CD1c-positive myeloid dendritic cell (primary cell): ENCODE measurements around the gene ALDH6A1.
"Not testable (repeated sequence)": the region's sequence is repeated elsewhere in the genome, so short reads cannot be mapped to it uniquely, and the experiment has no call there.

Source experiments
- DNase-seq: peaks from one replicate; pipeline ENCODE4 v3.0.0-alpha.2; 2016; ENCODE audit errors: extremely low spot score

Gene ALDH6A1

DNA sequence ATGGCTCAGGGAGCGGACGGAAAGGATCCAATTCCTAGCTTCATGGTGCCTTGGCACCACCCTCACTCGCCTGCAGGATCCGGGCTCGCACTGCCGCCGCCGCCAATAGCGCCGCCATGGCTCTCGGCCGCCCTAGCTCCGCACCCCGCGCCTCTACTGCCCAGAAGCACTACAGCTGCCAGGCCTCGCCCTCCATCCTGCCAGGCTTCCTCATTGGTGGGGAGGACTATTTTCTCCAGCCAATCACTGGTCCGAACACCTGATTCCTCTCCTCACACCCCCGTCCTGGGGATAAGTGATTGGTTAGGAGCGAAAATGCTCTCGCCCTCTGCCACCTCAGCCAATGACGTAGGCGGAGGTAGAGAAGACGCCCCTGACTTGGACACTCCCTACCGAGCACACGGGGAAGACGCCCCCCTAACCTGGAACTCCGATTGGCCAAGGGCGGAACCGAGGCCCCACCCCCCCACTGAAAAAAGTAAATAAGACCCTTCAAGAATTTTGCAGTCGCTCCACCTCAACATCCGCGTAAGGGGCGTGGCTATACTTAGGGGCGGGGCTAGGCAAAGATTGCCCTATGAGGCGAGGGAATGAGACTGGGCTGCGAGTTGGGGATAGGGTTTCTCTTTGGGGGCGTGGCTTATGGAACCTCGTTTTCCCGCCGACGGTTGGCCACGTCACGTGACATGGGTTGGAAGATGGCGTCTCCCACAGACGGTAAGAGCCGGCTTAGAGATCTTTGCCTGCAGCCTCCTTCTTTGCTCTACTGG lies at the start of gene ALDH6A1, which contains the start of gene LIN52:
Gene ALDH6A1, minus strand, starts transcription at position 177 of the 770 bp plus-strand sequence. Its CDS starts 59 bp downstream, at position 118.
Gene LIN52, plus strand, starts transcription at position 680 of the 770 bp plus-strand sequence. Its CDS starts 19 bp downstream, at position 699.
- peak; percentile 100 for DNase-seq

GRCh38 chr14:74127634-74128033 lies 43.4 kb upstream of the ALDH6A1 start:
- DNase-seq, result no peak

DNA sequence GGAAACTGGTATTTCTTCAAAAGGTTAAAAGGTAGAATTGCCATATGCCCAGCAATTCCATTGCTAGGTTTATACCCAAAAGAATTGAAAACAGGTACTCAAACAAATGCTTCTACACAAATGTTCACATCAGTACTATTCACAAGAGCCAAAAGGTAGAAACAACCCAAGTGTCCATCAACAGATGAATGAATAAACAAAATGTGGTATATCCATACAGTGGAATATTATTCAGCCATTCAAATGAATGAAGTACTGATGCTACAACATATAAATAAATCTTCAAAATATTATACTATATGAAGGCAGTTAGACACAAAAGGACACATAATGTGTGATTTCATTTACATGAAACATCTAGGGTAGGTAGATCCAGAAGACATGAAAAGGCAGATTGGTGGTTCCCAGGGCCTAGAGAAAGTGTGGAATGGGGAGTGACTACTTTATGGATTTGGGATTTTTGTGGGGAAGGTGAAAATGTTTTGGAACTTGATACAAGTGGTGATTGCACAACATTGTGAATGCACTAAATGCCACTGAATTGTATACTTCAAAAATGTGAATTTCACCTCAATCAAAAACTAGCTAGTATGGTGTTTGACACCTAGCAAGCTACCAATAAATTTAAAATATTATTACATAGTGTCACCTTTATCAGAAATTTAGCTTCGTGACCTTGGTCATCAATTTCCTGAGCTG lies 42.2 kb upstream of the ALDH6A1 start:
- DNase-seq, result no peak

- DNase-seq, result not testable (repeated sequence)
Measured at GRCh38 chr14:74125487-74125886, 41.2 kb upstream of the ALDH6A1 start.

- DNase-seq, result peak; percentile 70
Measured at GRCh38 chr14:74111395-74112216, 27.4 kb upstream of the ALDH6A1 start.

DNA sequence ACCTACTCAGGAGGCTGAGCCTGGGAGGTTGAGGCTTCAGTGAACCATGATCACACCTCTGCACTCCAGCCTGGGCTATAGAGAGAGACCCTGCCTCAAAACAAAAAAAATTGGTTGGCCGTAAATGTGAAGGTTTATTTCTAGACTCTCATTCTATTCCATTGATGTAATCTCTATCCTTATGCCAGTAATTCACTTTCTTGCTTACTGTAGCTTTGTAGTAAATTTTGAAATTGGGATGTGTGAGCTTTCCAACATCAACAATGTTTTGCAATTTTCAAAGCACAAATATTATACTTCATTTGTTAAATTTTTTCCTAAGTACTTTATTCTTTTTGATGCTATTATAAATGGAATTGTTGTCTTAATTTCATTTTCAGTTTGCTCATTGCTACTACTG lies 25.1 kb upstream of the ALDH6A1 start:
- DNase-seq, result no peak

GRCh38 chr14:74105381-74105780 lies 21.1 kb upstream of the ALDH6A1 start:
- no peak for DNase-seq

DNA sequence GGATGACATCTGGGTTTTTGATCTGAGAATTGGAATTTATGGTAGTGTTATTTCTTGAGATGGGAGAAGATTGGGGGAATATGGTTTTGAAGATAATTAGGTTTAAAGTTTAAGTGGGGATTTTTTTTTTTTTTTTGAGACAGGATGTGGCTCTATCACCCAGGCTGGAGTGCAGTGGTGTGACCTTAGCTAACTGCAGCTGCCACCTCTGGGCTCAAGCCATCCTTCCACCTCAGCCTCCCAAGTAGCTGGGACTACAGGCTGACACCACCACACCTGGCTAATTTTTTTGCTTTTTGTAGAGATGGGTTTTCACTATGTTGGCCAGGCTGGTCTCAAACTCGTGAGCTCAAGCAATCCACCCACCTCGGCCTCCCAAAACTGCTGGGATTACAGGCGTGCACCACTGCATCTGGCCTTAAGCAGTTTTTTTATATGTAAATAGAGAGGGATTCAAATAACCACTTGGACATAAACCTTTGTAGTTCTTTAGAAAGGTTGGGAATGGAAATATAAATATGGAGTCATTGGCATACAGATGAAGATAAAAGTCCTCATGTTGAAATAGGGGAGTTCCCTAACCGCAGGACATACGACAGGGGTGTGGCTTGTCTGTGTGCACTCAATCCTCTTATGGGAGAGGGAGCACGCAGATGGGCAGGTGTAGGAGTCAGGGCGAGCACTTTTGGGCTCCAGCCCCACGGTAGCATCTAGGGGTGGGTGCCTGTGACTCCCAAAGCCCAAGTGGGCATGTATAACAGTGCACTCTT lies 5.2 kb upstream of the ALDH6A1 start:
- no peak for DNase-seq

- peak; percentile 53 for DNase-seq
Measured at GRCh38 chr14:74085828-74086227, 1.6 kb upstream of the ALDH6A1 start.

GRCh38 chr14:74085047-74085637 lies 889 bp upstream of the ALDH6A1 start:
- peak; percentile 14 for DNase-seq

- DNase-seq, result no peak
Measured at GRCh38 chr14:74083784-74084276, 423 bp downstream of the ALDH6A1 start.

- DNase-seq, result no peak
Measured at GRCh38 chr14:74083161-74083560, 1.1 kb downstream of the ALDH6A1 start.

DNA sequence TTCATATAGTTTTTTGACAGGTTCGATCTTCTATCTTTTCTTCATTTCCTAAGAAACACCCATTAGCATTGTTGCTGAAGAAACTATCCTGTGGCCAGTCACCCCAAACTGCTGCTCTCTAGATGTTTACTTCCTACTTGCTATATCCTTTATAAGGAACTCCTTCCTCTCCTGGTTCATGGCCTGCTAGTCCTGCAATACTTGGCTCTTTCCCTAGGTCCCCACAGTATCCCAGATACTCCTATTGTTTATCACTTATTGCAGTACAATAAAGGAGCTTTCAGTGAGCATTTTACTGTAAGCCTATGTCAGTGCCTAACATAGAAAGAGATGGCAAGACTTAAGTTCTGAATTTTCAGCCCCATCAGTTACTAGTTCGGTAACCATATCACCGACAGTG lies 2.8 kb downstream of the ALDH6A1 start:
- no peak for DNase-seq

DNA sequence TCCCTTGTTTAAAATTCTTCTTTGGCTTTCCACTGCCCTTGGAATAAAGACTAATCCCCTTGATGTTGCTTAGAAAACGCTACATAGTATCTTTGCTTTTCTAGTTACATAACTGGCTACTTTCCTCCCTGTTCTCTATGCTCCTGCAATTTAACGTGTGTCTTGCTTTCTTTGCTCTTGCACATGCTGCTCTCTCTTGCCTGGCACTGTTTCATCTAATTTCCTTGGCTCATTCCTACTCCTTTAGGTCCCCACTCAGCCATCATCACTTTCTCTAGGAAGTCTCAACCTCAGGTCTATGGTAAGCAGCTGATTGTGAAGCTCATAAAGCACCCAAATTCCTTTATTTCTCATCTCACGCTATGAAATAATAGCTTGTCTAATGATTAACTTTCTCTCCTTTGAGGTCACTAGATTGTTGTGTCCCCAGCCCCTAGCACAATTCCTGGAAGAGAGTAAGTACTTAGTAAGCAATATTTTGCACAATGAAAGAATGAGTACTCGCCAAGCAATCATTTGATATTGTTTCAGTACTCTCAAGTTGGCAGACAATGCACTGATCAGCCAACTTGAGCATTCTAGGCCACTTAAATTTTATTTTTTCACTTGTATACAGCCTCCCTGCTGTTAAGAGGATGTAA lies 3.3 kb downstream of the ALDH6A1 start:
- no peak for DNase-seq

- no peak for DNase-seq
Measured at GRCh38 chr14:74077401-74077800, 6.9 kb downstream of the ALDH6A1 start.

GRCh38 chr14:74065746-74066575 lies 18.3 kb downstream of the ALDH6A1 start:
- no peak for DNase-seq

GRCh38 chr14:74064883-74065282 lies 19.4 kb downstream of the ALDH6A1 start:
- no peak for DNase-seq

GRCh38 chr14:74064426-74064825 lies 19.8 kb downstream of the ALDH6A1 start:
- peak; percentile 12 for DNase-seq

GRCh38 chr14:74062809-74063150 lies 21.5 kb downstream of the ALDH6A1 start:
- DNase-seq, result no peak
